ENCODE data around the gene THY1. TPM values are rescaled to one million over a fixed set of nuclear protein-coding genes. Genes with fewer than 3 reads are reported as not detected.
"Not testable (repeated sequence)": the region's sequence is repeated elsewhere in the genome, so short reads cannot be mapped to it uniquely, and the experiment has no call there.

THY1 gene
- 0.31 TPM for total RNA-seq

DNA sequence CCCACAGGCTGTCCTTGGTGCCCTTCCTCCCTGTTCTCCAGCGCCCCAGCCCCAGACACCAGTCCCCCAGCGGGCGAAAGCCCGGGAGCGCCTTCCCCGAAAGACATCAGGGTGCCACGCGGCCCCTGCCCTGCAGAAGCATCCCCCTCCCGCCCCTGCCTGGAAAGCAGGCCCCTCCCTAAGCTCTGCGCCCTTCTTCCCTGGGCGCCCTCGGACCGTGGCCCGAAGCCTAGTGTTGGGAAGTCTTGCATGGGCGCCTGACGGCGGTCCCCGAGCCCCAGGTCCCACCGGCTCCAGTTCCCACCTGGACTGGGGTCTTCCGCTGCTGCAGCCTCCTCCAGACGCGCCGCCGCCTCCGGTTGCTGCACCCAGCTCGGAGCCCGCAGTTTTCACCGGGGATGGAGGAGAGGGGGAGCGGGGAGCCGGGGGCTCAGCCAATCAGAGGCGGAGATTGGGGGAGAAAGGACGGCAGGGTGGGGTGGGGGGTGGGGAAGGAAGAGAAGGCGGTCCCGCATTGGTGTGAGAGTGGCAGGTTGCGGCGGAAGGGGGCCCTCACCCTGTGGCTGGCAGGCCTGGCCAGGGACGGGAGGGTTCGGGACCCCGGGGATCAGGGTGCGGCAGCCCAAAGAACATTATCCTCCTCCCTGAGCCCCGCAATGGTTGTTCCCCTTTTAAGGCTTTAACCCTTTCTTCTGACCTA lies at the start of gene THY1:
TSS of gene THY1 (minus strand) at position 364 of the 700 bp plus-strand sequence. CDS start 2,267 bp downstream, outside the sequence.
- Histone ChIP-seq H3K27me3 (ENCODE audit: insufficient read depth, low read length) (peaks cover 37% of the 10 kb centered on the region), H3K9me3 (ENCODE audit: low read depth, low read length) (no peaks in the 10 kb centered on the region), H3K4me3 (ENCODE audit: low read length) (no peak within 1 kb of the TSS), H3K4me1 (ENCODE audit: insufficient read depth, low read length) (no peaks in the 10 kb centered on the region)

DNA sequence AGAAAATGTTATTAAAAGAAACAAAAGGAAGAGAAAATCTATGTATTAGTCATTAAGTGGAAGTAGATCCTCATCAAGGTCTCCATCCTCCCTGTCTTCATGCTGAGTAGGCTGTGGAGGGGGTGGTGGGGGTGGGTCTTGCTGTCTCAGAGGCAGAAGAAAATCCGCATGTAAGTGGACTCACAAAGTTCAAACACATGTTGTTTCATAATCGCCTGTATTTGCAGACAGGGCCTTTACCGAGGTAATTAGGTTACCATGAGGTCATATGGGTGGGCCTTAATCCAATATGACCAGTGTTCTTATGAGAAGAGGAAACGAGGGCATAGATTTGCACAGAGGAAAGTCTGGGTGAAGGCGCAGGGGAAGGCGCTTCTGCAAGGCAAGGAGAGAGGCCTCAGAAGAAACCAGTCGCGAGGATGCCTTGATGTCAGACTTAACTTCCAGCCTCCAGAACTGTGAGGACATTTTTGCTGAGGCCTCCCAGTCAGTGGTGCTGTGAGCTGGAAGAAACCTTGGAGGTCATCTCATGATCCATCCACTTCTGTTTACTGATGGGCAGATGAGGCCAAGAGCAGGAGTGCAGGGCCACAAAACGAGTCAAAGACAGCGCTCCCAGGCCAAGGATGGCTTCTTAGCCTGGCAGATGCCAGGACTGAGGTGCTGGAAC lies 49.3 kb upstream of the THY1 start:
- no peaks in the 10 kb centered on the region for H3K4me1 ChIP-seq (ENCODE audit: insufficient read depth, low read length)
- no peak overlapping the region for H3K4me3 ChIP-seq (ENCODE audit: low read length)
- no peaks in the 10 kb centered on the region for H3K9me3 ChIP-seq (ENCODE audit: low read depth, low read length)
- H3K27me3 ChIP-seq (ENCODE audit: insufficient read depth, low read length): no peaks in the 10 kb centered on the region

DNA sequence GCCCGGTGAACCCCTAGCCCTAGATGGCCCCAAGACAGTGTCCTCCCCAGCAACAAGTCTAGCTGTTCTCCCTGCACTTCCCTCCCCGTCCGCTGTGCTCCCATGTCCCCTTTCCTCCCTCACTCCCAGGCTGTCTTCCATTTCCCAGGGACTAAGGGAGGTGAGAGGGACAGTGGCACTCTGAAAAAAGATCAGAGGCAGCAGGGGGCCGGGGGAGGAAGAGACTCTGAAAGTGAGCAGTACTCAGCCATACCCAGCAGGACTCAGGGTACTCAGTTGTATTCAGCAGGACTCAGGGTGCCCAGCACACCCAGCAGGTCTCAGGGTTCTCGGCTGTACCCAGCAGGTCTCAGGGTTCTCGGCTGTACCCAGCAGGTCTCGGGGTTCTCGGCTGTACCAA lies 48.4 kb upstream of the THY1 start:
- peaks cover 6% of the 10 kb centered on the region for H3K9me3 ChIP-seq (ENCODE audit: low read depth, low read length)
- no peaks in the 10 kb centered on the region for H3K4me1 ChIP-seq (ENCODE audit: insufficient read depth, low read length)
- H3K4me3 ChIP-seq (ENCODE audit: low read length): no peak overlapping the region
- peaks cover under 1% of the 10 kb centered on the region for H3K27me3 ChIP-seq (ENCODE audit: insufficient read depth, low read length)

DNA sequence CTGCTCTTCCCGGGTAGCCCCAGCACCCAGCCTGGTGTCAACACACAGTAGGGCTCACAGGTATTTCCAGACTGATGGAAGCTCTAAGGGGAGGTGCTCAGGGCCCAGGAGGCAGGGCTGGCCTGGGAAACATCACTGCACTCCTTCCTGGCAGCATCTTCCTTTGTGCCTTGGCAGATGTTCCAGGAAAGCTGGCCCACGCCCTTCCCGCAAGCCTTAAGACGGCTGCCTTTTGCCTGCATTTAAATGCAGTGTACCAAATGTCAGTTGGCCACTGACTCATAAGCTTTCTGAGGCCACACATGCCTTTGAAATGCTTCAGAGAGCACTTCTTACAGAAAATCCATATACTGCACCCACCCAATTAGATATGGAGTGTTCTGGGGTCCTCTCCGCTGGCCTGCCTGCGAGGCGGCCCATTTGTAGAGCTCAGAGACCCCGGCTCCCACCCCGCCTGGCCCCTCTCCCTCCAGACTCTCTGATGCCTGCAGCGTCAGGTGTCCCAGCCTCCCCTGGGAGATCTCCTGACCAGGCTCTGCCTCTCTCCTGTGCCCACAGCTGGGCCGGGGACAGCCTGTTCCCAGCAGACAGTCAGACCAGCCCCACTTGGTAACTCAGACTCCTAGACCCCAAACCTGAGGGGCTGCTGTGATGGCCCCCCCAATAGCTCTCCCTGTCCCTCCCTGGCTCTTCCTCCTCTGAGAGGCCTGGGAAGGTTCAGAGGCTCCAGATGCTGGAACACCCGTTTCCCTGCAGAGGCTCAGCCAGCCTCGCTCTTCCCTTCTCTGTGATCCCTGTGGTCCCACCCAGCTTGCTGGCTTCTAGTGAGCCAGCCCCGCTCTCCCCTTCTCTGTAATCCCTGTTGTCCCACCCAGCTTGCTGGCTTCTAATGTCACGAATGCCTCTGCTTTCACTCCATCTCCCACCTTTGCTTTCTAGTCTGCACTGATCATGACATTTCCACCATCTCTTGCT lies 47.6 kb upstream of the THY1 start:
- peaks cover 7% of the 10 kb centered on the region for H3K27me3 ChIP-seq (ENCODE audit: insufficient read depth, low read length)
- peaks cover 12% of the 10 kb centered on the region for H3K9me3 ChIP-seq (ENCODE audit: low read depth, low read length)
- no peaks in the 10 kb centered on the region for H3K4me1 ChIP-seq (ENCODE audit: insufficient read depth, low read length)
- no peak overlapping the region for H3K4me3 ChIP-seq (ENCODE audit: low read length)

DNA sequence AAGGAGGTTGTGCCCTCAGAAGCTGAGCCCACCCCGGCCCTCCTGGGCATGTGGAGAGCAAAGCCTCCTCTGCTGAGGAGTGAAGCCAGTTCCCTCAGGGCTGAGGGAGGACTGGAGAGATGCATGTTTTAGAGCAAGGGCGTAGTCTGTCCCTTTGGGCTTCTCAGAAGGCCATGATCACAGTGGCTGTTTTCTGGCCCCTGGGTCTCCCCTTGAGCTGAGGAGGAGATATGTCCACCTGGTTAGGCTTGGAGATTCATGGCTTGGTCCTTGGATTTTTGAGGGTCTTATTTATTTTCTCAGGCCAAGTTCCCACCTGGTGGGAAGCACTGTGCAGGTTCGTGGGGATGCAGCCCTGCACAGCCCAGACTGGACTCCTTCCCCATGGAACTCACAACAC lies 46.5 kb upstream of the THY1 start:
- Histone ChIP-seq H3K4me1 (ENCODE audit: insufficient read depth, low read length) (no peaks in the 10 kb centered on the region), H3K9me3 (ENCODE audit: low read depth, low read length) (peaks cover 19% of the 10 kb centered on the region), H3K4me3 (ENCODE audit: low read length) (no peak overlapping the region)

DNA sequence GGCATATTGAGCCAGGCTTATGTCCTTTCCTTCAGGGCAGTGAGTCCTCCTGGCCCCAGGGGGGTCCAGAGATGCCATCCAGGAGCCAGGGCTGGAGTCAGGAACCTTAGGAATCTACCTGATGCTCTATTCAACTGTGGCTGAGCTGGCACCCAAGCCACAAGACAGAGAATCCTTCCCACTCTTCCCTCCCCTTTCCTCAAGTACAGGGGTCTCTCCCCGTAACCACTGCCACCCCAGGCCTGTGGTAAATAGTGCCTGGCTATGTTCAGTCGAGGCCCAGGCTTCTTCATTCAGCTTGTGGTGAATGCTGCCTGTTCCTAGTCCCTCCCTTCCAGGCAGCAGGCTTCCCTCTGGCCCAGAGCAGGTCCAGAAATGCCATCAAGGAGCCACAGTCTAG lies 45.5 kb upstream of the THY1 start:
- peaks cover 21% of the 10 kb centered on the region for H3K27me3 ChIP-seq (ENCODE audit: insufficient read depth, low read length)
- peaks cover 22% of the 10 kb centered on the region for H3K9me3 ChIP-seq (ENCODE audit: low read depth, low read length)
- no peak overlapping the region for H3K4me3 ChIP-seq (ENCODE audit: low read length)
- no peaks in the 10 kb centered on the region for H3K4me1 ChIP-seq (ENCODE audit: insufficient read depth, low read length)

More for the DNA sequence above, 46.5 kb upstream of the THY1 start:
- H3K27me3 ChIP-seq (ENCODE audit: insufficient read depth, low read length): peaks cover 17% of the 10 kb centered on the region

DNA sequence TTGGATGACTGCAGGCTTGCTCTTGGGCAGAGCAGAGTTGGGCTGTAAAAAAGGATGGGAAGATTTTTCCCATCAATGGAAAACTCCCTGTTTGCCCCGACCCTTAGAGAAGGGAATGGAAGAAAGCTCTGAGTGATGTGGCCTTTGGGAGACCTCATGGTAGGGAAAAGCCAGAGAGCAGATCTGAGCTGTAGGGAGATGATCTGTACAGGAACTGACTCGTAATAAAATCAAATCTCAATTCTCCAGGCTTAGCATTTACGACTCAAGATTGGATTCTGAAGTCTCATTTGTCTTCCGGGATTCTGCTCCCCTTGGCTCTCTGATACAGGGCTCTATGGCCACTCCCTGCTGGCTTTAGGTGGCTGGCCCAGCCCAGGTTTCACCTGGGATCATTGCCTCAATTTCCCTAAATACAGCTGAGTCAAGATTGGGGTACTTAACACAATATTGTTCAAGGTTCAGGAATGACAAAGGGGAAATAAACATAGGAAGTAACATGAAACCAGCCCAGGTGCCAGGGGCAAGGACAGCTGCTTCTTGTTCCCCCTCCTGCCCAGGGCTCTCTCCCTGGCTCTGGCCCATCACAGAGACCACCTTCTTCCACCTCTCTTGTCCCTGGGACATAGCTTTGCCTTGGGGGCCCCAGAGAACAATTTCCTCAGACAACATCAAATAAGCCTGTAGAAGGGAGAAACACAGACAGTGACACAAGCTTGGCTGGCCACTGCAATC lies 38.4 kb upstream of the THY1 start:
- H3K4me3 ChIP-seq (ENCODE audit: low read length): no peak overlapping the region
- H3K9me3 ChIP-seq (ENCODE audit: low read depth, low read length): peaks cover 16% of the 10 kb centered on the region

DNA sequence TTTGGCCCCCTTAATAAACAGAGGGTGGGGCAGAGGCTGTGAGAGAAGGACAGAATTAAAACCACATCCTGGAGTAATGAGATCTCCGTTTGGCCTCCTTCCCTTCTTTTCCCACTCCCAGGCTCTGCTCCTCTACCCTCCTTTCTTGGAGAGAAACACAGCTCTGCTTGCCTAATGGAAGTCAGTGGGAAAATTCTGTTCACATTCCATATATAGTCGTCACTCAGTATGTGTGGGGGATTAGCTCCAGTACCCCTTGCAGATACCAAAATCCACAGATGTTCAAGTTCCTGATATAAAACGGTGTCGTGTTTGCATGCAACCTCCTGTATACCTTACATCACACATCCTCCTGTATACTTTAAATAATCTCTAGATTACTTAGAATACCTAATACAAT lies 37.6 kb upstream of the THY1 start:
- Histone ChIP-seq H3K4me3 (ENCODE audit: low read length) (no peak overlapping the region), H3K27me3 (ENCODE audit: insufficient read depth, low read length) (peaks cover 13% of the 10 kb centered on the region), H3K9me3 (ENCODE audit: low read depth, low read length) (peaks cover 9% of the 10 kb centered on the region), H3K4me1 (ENCODE audit: insufficient read depth, low read length) (no peaks in the 10 kb centered on the region)

More for the DNA sequence above, 38.4 kb upstream of the THY1 start:
- Histone ChIP-seq H3K27me3 (ENCODE audit: insufficient read depth, low read length) (peaks cover 20% of the 10 kb centered on the region), H3K4me1 (ENCODE audit: insufficient read depth, low read length) (no peaks in the 10 kb centered on the region)

DNA sequence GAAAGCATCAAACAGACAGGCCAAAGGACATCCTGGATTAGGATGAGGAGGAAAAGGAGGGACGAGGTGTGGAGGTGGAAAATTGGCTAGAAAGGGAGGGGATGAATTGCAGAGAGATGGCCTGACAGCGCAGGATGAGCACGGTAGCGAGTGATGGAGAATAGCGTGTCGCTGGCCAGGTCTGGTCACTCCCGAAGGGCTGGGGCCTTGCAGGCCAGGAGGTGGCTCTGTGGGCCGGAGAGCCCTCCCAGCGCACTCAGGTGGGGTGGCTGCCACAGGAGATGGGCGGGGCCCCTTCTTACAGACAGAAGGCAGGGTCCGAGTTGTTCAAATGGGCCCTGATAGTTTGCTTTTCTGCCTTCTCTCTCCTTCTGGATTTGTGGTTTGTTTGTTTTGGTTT lies 37.1 kb upstream of the THY1 start:
- Histone ChIP-seq H3K27me3 (ENCODE audit: insufficient read depth, low read length) (peaks cover 10% of the 10 kb centered on the region), H3K4me3 (ENCODE audit: low read length) (no peak overlapping the region), H3K4me1 (ENCODE audit: insufficient read depth, low read length) (no peaks in the 10 kb centered on the region), H3K9me3 (ENCODE audit: low read depth, low read length) (peaks cover 9% of the 10 kb centered on the region)

DNA sequence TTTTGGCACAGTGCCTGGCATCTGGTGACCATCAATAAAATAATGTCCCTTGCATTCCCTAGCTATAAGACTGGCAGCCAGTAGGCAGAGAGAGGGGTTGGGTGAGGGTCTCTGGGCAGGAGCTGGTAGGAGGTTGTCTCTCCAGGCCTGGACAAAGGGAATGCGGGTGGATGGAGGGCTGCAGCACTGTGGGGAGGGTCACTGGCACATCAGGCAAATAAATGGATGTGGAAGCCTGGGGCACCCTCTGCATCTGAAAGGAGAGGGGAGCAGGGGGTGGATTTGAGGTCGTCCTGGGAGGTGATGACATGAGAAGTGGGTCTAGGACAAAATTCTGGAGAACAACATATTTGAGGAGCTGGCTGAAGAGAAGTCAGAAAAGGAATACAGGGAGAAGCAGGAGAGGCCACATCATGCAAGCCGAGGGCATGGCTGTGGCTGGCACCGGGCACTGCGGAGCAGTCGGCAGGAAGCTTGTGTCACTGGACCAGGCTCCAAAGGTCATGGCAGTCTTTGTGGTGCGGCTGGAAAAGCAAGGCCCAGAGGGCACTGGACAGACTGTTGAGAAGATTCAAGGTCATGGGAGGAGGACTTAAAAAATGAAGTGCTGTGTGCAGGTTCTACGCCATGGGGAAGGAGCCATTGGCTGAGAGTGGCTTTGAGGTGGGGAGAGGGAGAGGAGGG lies 36.5 kb upstream of the THY1 start:
- H3K4me3 ChIP-seq (ENCODE audit: low read length): no peak overlapping the region
- H3K9me3 ChIP-seq (ENCODE audit: low read depth, low read length): peaks cover 3% of the 10 kb centered on the region
- peaks cover 3% of the 10 kb centered on the region for H3K27me3 ChIP-seq (ENCODE audit: insufficient read depth, low read length)
- H3K4me1 ChIP-seq (ENCODE audit: insufficient read depth, low read length): no peaks in the 10 kb centered on the region

DNA sequence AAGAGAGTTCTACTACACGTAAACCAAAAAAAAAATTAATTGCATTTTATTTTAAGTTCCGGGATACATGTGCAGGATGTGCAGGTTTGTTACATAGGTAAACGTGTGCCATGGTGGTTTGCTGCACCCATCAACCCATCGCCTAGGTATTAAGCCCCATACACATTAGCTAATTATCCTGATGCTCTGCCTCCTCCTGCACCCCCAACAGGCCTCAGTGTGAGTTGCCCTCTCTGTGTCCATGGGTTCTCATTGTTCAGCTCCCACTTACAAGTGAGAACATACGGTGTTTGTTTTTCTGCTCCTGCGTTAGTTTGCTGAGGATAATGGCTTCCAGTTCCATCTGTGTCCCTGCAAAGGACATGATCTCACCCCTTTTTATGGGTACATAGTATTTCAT lies 32.7 kb upstream of the THY1 start:
- H3K4me3 ChIP-seq (ENCODE audit: low read length); H3K9me3 ChIP-seq (ENCODE audit: low read depth, low read length); H3K27me3 ChIP-seq (ENCODE audit: insufficient read depth, low read length); H3K4me1 ChIP-seq (ENCODE audit: insufficient read depth, low read length): not testable (repeated sequence)

DNA sequence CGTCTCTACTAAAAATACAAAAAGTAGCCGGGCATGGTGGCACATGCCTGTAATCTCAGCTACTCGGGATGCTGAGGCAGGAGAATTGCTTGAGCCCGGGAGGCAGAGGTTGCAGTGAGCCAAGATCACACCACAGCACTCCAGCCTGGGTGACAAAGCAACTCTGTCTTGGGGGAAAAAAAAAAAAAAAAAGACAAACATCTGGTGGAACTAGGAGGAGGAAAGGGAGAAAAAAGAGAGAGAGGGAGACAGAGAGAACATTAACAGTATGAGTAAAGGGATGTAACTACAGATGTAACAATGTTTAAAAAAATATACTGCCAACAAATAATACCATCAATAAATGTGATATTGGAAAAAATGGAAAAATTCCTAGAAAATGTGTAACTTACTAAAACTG lies 32.3 kb upstream of the THY1 start:
- H3K27me3 ChIP-seq (ENCODE audit: insufficient read depth, low read length); H3K4me3 ChIP-seq (ENCODE audit: low read length); H3K9me3 ChIP-seq (ENCODE audit: low read depth, low read length); H3K4me1 ChIP-seq (ENCODE audit: insufficient read depth, low read length): not testable (repeated sequence)

DNA sequence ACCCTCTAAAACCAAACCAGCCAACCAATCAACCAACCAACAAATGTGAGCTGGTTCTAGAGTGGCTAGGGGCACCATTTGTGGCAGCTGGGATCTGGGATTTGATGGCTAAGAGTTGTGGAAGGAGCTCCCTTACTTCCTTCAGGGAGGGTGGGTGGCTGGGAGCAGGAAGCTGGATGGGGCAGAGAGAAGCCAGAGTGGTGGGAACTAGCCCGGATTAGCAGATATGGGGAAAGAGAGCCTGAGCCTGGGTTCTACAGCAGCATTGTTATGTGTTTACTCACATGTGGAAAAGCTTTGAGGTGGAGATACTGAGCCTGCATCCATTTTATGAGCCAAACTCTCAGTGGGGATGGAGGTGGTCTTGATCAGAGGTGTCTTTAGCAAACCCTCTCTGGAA lies 30.9 kb upstream of the THY1 start:
- no peaks in the 10 kb centered on the region for H3K9me3 ChIP-seq (ENCODE audit: low read depth, low read length)
- no peaks in the 10 kb centered on the region for H3K4me1 ChIP-seq (ENCODE audit: insufficient read depth, low read length)
- no peaks in the 10 kb centered on the region for H3K27me3 ChIP-seq (ENCODE audit: insufficient read depth, low read length)
- no peak overlapping the region for H3K4me3 ChIP-seq (ENCODE audit: low read length)
